SIG-M5 (cell line): ENCODE results near the gene C1QTNF12.

Experiments used
- DNase-seq: peaks from one replicate; lab custom pipeline; 2025; lab: John Stamatoyannopoulos, UW

The C1QTNF12 gene

GRCh38 chr1:1240822-1241587, 5.5 kb downstream of the C1QTNF12 start:
- DNase-seq, result no peak

GRCh38 chr1:1240348-1240732, 6.2 kb downstream of the C1QTNF12 start:
- DNase-seq, result no peak

DNA sequence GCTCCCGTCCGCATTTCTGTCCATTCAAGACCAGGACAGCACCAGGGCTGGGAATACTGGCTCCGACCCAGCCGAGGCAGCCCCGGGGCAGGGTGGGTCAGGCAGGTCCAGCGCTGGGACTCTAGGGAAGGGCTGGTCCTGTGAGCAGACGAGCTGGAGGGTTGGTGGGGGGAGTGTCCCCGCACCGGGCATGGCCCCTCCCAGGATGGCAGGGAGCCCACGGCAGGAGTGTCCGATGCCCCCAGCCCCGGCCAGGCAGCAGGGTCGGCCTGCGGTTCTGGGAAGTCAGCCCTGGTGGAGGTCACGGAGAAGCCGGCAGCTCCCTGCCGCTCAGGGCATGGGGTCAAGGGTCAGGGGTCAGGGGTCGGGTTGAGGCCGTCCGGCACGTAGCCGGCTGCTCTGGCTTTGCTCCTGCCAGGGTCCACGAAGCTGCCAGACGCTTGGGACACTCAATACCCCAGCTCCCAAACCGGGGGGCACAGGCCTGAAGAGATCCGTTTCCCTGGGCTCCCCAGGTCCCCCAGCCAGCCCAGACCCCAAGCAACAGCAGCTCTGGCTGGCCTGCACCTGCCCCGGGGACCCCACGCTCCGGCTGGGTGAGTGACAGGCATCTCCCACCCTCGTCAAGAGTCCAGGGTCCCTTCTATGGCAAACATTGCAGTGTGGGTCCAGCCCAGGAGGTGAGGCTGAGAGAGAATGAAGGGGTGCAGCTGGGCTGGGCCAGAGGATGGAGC, 6.7 kb downstream of the C1QTNF12 start:
- no peak for DNase-seq

GRCh38 chr1:1239227-1239613, 7.3 kb downstream of the C1QTNF12 start:
- DNase-seq, result no peak

GRCh38 chr1:1238702-1239178, 7.8 kb downstream of the C1QTNF12 start:
- DNase-seq, result no peak

- DNase-seq, result no peak
Observed at GRCh38 chr1:1237874-1238701, 8.4 kb downstream of the C1QTNF12 start.

DNA sequence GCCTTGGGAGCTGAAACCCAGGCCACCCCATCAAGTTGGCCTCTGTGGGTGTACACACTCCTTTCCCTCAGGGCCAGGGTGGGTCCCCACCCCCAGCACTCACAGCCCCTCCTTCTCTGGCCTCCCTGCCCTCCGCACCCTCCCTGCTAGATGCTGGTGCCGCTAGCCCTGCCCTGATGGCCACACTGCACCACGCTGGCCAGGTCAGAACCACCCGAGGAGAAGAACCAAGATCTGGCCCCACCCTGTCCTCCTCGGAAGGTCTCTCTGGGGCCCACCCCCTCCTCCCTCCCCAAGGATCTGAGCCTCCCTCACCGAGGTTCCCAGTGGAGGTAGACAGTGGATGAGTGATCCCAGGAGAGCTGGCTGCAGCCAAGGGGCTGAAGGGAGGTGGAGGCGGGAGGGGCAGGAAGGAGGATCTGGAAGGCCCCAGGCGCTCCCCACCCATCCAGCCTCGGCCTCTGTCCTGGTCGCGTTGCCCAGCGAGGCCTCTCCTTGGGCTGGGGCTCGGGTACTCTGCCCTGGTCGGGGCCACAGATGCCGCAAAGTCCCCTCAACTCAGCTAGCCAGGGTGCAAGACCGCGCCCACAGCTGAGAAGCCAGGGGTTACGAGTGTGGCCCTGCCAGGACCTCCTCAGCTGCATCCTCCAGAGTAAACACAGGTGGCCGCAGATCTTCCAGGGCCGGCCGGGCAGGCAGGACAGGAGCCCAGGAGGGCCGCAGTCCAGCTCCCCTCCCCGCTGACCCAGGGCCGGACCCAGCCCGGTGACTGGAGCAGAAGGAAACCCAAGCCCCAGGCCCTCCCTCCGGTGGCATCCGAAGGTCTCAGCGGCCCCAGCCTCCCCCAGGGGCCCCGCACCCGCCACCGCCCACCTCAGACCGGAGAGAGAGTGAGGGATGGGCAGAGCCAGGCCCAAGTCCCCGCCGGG, 9.3 kb downstream of the C1QTNF12 start:
- no peak for DNase-seq

- no peak for DNase-seq
Observed at GRCh38 chr1:1236176-1236763, 10.3 kb downstream of the C1QTNF12 start.

DNA sequence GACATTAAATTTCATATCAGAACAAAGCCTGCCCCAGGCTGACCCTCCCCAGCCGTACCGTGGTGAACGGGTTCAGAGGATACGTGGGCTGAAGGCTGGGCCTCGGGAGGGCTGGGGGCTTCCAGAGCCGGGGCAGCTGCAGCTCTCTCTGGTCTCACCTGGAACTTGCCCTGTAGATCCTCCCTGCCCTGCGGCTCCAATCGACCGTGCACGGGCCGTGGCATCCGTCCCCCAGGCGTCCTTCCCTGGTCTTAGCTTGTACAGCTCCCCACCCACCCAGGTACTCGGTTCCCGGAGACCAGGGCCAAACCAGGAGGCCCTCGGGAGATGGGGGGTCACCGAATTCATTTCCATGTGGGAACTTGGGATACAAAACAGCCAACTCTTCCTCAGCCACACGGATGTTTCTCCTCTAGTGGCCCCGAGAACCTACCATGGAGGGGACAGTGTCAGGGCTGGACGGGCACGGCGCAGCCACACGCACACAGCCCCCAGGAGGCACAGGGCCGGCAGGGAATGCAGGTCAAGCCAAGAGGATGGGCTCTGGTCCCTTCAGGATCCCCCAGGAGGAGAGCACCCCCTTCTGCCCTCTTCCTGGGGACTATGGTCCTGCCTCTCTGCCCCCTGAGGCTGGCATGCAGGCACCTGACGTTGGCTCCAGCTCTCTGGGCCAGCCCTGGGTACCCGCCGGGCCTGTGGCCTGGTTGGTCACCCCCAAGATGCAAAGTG, 11.3 kb downstream of the C1QTNF12 start:
- DNase-seq, result no peak

GRCh38 chr1:1234180-1234808, 12.2 kb downstream of the C1QTNF12 start:
- DNase-seq, result no peak

DNA sequence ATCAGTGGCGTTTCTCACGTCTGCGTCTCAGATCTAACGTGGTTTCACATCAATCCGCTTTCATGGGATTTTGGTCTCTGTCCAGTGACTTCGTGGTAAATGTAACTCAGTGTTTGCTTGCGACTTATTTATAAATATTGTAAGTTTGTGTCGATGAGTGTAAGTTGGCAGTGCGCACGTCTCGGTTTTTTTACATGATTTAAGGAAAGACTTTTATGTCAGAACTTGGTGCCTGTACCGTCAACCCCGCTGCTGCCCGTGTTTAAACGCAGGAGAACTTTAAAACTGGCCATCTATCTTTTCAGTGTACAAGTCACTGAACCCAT, 13.0 kb downstream of the C1QTNF12 start:
- DNase-seq, result no peak

DNA sequence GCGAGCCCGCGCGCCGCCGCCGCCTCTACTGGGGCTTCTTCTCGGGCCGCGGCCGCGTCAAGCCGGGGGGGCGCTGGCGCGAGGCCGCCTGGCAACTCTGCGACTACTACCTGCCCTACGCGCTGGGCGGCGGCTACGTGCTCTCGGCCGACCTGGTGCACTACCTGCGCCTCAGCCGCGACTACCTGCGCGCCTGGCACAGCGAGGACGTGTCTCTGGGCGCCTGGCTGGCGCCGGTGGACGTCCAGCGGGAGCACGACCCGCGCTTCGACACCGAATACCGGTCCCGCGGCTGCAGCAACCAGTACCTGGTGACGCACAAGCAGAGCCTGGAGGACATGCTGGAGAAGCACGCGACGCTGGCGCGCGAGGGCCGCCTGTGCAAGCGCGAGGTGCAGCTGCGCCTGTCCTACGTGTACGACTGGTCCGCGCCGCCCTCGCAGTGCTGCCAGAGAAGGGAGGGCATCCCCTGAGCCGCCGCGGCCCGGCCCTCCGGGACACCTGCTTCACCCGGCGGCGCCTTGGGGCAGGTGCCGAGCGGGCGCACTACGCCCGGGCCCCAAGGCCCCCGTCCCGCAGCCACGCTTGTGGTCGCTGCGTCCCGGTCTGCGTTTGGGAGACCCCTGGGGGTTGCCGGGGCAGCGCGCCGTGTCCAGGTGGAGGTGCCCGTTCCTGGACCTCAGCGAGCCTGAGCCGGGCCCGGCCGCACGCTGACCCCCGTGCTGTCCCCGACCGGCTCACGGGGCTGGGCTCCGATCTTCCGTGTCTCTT, 13.5 kb downstream of the C1QTNF12 start:
- no peak for DNase-seq

- DNase-seq, result no peak
Observed at GRCh38 chr1:1232208-1232795, 14.2 kb downstream of the C1QTNF12 start, which contains the start of gene B3GALT6. Gene B3GALT6, plus strand, starts transcription at chr1:1232237. Its CDS starts 42 bp downstream, at chr1:1232279.

GRCh38 chr1:1231400-1232207, 14.9 kb downstream of the C1QTNF12 start, which contains the start of gene SDF4:
Gene SDF4, minus strand, starts transcription at chr1:1232001. Its CDS starts 3,229 bp downstream, at chr1:1228772.
- peak; percentile 57 for DNase-seq

DNA sequence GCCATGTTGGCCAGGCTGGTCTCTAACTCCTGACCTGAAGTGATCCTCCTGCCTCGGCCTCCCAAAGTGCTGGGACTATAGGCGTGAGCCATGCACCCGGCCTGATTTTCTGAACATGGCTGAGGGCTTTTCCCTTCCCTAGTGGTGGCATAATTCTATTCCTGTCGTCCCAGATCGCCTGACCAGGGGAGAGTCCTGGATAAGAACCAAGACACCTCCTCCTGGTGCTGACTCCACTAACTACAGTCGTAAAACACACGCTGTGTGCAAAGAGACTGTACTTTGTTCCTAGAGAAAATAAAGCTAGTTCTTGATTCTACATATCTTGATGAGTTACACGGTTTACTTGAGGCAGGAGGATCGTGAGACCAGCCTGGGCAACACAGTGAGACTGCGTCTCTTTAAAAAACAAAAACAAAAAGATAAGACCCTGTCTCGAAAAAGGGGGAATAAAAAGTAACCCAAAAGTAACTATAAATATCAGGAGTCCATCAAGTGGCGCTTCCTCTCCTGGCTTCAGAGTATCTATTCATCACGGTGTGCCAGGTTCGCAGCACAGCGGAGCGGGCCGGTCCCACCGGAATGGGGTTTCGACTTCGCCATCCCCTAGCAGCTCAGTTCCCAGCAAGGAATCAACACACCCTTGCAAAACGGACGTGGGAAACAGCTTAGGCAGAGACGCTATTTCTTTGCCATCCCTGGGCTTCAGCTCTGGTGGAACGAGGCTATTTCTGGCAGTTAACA, 15.7 kb downstream of the C1QTNF12 start:
- DNase-seq, result no peak

DNA sequence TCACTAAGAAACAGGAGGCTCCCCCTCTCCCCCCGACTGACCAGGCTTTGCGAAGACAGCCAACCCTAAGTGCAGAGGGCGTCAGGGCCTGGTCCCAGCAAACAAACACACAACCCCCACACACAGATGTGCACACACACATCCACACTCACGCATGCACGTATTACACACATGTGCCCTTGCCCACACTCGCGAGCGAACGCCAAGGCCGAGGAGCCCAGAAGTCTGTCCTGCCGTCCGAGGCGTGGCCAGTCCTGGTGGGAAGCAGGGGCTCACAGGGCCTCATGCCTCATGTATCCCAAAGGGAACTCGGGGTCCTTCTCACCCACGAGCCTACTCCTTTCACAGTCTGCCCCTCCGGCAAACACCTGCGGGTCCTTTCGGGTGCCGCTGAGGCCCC, 16.8 kb downstream of the C1QTNF12 start:
- DNase-seq, result no peak
